ENCODE measurements around the gene BTG2.

The BTG2 gene

GRCh38 chr1:203320591-203321272 lies 15.4 kb downstream of the BTG2 start:
- no peak for DNase-seq

DNA sequence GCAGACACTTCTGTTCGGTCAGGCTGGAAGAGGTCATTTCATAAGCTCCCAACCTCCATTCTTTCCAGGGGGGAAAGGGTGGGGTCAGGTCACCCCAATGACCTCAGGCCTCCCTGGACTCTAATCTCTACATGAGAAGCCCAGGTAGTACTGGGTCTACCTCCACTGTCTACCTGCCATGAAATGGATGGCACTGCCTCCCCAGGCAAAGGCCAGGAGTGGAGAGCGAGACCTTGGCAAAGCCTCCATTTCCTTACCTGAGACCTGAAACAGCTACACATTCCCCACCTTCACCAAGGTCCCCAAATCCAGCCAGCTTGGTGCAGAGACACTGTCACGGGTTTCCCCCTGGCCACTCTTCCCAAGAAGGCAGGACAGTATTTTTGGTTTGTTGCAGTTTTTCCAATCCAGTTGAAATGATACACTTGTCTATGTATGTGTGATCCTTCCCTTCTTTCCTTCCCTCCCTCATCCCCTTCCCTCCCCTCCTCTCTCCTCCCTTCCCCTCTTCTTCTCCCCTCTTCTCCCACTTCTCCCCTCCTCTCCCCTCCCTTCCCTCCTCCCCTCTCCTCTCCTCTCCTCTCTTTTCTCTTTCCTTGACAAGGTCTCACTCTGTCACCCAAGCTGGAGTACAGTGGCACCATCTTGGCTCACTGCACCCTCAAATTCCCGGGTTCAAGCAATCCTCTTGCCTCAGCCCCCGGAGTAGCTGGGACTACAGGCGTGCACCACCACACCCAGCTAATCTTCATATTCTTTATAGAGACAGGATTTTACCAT lies 16.1 kb downstream of the BTG2 start:
- DNase-seq, result no peak

GRCh38 chr1:203322500-203323179 lies 17.3 kb downstream of the BTG2 start:
- DNase-seq, result no peak

- DNase-seq, result no peak
Measured at GRCh38 chr1:203323587-203323986, 18.3 kb downstream of the BTG2 start.

DNA sequence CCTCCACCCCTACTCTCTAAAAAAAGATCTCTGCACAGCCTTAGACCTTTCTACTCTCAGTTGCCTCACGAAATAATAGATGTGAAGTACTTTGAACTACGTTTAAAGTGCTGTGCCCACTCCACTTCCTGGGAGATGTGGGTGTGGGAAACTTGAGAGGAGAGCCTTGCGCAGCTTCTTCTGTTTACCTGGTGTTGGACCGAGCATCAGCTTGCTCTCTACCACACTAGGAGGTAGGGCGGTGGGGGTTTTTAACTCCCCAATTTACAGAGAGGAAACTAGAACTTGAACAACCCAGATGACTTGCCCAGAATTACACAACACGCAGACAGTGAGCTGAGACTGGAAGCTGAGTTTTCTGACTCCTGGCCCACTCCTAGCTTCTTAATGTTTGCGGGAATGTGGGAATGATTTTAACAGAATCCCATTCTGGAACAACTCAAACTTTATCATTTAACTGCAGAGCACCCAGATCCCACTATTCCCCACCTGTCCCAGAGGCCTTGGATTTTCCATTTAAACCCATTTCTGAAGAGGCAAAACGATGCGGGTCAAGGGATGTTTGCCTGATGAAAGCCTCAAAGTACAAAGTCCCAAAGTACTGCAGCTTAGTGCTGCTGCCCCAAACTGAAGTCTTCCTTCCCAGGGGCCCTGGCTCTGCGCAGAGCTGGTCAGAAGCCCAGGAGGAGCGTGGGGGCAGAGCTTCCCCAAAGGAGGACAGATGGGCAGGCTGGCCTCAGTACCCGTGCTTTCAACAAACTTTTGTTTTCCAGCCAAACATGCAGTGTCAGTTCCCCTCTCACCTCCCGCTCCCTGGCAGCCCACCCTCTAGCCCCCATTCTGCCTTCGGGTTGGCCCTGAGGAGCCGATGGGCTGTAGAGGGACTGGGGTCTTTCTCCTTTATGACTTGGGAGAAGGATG lies 19.0 kb downstream of the BTG2 start:
- no peak for DNase-seq

GRCh38 chr1:203325026-203325417 lies 19.7 kb downstream of the BTG2 start:
- DNase-seq, result no peak

DNA sequence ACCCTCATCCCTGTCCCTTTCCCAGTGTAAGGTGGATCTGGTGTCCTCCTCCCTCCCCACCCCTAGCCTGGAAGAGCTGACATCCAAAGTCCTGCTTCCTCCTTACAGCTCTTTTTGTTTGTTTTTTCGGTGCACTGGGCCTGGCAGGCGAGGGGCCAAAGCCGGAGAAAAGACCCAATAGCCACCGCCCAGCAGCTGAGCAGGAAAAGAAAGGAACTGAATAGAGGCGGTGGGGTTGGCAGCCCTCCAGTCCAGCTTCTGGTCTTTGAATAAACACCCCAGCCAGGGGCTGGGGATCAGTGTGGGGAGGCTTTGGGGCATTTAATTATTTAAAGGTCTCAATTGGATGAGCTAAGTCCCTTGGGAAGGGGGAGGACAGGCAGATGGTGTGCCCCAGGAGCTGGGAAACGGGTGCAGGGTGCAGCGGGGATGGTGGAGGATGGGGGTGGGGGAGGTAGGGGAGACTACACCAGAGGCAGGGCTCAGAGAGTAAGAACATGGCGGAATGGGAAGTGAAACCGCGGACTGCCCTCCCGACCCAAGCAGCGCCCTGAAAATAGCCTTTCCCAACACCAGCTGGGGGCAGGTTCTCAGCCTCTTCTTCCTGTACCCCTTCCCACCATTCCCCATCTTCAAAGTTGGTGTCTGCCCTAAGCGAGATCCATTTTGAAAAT lies 20.2 kb downstream of the BTG2 start:
- no peak for DNase-seq

DNA sequence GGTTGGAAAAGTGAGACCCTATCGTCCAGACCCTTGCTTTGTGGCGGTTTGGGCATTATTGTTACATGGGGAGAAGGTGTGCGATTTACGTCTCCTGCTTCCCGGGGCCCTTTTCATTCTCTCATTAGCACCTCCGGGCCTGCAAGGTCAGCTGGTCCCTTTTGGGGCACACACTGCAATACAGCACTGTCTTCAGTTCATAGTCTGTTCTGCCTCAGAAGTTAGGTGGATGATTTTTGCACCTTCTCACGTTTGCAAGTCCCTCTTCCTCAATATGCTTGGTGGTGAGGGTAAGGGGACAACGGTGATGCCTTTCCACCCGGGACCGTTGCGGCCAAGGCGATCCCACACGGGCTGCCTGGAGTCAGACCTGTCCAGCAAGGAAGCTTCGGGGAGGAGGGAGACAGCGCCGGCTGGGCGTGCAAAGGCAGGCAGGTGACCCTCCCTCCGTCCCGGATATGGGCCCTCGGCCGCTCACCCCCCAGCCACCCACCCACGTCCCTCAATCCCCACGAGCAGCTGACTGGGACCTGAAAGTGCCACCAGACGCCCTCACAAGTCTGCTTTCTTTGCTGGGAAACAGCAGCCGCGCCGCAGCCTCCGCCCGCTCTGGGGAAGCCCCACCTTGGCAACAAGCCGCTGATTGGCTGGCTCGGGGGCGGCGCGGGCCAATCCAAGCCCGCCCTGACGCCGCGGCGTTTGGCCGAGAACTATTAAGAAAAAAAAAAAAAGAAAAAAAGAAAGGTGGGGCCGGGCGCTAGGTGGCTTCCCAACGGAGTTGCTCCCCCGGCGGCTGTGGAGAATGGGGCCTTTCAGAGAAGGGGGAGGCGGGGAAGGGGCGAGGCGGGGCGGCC lies 21.7 kb downstream of the BTG2 start:
- DNase-seq, result peak; percentile 84

- peak; percentile 40 for DNase-seq
Measured at GRCh38 chr1:203327684-203328457, 22.6 kb downstream of the BTG2 start.

DNA sequence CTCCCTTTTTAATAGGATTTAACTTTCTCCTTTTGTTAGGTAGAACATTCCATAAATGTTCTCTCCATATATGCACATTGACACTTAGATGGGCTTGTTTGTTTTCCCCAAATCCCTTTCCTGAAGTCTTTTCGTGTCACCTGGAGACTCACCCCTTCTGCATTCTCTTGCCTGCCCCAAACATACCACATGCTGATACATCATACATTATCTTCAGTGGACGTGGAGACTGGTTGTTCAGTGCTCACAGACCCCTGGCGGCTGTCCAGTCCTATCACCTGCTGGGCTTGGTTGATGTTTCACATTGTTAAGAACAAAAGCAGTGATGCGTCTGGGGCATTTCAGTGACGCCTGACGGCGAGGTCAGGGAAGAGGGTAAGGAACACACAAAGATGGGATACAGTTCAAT lies 23.4 kb downstream of the BTG2 start:
- no peak for DNase-seq

GRCh38 chr1:203331224-203331623 lies 25.9 kb downstream of the BTG2 start:
- DNase-seq, result no peak

- DNase-seq, result no peak
Measured at GRCh38 chr1:203335503-203335902, 30.2 kb downstream of the BTG2 start.

GRCh38 chr1:203336097-203336496 lies 30.8 kb downstream of the BTG2 start:
- no peak for DNase-seq

DNA sequence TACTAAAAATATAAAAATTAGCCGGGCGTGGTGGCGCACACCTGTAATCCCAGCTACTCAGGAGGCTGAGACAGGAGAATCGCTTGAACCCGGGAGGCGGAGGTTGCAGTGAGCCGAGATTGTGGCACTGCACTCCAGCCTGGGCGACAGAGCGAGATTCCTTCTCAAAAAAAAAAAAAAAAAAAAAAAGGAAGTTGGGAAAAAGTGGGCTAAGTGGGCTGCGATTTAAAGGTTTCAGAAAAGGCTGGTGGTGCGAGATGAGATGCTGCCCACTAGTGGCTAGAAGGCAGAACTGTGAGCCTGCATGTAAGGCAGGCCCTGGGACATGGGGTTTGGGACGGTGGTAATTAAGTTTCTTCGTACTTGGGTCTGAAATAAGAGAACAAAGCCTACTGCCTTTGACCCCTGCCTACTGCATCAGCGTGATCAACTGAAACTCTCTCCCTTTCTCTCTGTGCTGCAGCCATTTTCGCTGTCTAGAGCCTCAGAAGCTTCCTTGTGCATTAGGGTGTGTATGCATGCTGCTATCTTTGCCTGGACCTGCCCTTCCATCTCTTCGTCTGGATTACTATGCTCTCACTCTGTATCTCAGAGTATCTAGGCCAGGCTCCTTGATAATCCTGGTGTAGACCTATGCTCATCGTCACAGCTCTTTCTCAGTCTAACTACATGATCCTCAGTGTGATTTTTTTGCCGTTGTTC lies 33.2 kb downstream of the BTG2 start:
- peak; percentile 51 for DNase-seq

- peak; percentile 52 for DNase-seq
Measured at GRCh38 chr1:203340112-203340790, 34.9 kb downstream of the BTG2 start.

DNA sequence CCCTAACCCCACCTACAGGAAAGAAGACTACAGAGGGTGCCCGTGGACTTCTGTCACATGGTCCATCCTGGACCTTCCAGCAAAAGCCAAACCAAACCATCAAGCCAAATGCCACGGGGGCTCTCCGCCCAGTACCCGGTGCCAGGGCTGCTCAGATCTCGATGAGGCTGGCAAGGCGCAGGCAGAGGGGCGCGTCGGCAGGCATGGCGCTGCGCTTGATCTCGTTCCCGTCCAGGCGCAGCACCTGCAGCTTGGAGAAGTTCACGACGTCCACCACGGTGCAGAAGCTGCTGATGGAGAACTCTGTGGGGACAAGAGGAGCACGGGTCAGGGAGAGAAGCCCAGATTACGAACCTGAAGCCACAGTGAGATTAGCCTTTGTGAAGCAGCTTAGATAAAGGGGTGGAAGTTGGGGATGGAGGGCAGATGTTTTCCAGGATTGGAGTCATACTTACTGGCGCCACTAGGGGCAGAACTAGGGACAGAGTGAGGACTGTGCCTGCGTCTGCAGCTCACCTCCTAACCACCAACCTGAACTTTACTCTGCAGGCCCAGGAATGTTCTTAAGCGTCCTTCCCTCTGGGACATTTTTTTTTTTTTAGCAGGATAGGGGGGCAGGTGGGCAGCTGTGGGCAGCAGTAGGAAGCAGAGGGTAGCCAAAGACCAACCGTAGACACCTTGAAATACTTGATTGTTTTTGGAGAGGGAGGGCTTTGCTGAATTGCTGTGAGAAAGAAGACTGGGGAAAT lies 37.0 kb downstream of the BTG2 start:
- DNase-seq, result peak; percentile 49

DNA sequence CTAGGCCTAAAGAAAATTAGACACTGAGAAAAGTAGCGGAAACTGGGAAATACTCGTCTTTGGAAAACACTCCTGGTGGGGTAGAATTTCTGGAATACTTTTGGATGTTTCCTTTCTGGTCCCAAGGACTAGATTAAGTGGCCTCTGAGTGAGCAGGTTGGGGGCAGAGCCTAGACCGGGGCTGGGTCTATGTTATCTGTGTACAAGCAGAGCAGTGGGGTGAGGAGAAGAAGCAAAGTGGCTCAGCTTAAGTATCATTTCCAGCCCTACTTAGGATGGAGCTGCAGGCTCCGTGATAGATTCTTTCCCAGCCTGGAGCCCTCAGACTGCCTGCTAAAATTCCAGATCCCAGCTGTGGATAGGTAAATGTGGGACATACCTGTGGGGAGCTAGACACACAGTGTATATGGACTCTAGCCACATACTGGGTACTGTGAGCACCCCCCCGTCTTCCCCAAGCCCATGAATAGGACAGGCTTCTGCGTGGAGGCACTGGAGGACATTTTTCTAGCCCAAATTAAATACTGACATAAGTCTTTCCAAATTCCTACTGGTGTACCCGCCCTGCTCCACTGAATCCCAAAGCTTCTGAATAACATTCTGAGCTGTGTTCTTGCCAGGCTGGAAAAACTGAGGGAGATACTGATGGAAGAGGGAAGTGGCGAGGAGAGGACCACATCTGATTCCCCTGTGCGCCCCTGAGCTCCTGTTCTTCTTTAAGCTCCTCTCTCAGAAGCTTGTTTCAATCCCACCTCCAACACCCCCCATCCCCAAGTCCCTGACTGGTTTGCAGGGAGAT lies 38.8 kb downstream of the BTG2 start:
- DNase-seq, result no peak

Measured in activated T-cell treated with anti-CD3 and anti-CD28 coated beads for 4 hours (primary cell).